Measurements from ENCODE around the gene ACKR3.

DNA sequence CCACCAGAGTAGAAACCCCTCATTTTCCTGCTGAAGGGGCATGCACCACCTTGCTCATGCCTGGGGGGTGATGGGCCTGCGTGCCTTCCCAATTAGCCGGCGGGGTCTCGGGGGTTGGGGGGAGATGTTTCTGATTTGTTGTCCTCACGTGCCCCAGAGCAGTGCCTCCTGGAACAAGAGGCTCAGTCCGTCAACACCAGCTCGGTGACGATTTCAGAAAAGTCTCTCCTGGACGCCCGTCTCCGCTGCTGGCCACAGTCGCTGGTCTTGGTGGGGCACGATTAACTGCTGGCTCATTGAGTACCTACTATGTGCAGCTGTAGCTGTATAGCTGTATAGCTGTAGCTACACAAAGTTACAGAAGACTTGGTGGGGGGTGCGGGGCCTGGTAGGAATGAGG lies 4.4 kb downstream of the ACKR3 start:
- TF ChIP-seq CTCF (conservative IDR thresholded peaks at IDR 0.05; ENCODE audit: low read length) (no peak), EZH2phosphoT487 (IDR thresholded peaks at IDR 0.05; ENCODE audit: borderline replicate concordance) (no peak)
